ENCODE results near the gene HJV.
"Not testable (repeated sequence)": the region's sequence is repeated elsewhere in the genome, so short reads cannot be mapped to it uniquely, and the experiment has no call there.

The HJV gene

GRCh38 chr1:146021622-146022402 lies at the start of gene HJV:
Gene HJV (minus strand): TSS chr1:146021735. CDS start chr1:146020231, 1,504 bp downstream.
- no peak for DNase-seq (ENCODE audit: low read depth in 1 of 2, low spot score in 1 of 2)

DNA sequence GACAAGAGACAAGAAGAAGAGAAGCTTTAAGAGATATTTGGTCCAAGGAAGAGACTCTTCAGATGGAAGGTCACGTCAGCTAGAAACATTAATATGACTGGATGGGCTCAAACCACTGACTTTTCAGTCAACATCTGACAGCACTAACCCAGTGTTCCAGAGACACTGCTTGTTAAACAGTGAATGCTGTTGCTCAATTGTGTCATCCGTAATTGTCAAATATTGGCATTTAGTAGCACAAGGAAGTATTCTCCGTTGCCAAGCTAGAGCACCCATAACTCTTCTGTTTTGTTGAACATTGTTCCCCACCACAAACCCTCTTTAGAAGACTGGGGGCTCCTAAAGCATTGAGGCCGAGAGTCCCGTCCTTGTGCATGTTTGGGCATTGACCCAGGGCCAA lies 37.6 kb upstream of the HJV start:
- not testable (repeated sequence) for DNase-seq (ENCODE audit: low read depth in 1 of 2, low spot score in 1 of 2)

DNA sequence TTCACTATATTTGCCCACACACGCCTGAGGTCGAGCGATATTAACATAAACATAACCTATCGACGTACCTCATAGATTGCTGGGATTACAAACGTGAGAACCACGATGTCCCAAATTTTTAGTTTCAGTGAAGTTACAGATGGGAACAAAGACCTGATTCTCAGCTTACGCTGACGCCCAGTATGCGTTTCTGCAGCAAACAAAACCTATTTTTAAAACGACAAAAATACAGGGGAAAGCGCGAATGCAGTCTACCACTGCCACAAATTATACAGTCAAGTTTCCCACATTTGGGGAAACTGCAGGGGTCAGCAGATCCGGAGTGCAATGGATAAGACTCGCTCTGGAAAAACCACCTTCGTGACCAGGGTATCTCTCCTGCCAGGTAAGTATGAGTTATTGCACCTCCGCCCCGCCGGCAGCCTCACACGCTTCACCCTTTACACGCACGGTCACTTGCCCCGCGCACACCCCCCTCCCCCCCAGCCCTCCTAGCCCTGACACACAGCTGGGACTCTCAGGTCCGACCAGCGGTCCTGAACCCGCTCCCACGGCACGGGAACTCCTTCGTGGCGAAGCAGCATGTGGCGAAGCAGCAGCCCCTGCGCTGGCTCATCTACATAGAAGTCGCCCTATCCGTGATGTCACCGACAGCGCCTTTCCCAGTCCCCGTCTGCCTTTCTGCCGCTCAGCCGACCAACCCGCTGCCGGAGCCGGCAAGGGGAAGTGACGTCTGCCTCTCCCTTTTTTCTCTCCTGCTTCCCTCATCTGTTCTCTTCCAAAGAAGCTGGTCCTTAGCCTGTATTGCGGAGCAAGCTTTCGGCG lies 30.5 kb upstream of the HJV start:
- peak; percentile 31 to 69 for DNase-seq (ENCODE audit: low read depth in 1 of 2, low spot score in 1 of 2)

DNA sequence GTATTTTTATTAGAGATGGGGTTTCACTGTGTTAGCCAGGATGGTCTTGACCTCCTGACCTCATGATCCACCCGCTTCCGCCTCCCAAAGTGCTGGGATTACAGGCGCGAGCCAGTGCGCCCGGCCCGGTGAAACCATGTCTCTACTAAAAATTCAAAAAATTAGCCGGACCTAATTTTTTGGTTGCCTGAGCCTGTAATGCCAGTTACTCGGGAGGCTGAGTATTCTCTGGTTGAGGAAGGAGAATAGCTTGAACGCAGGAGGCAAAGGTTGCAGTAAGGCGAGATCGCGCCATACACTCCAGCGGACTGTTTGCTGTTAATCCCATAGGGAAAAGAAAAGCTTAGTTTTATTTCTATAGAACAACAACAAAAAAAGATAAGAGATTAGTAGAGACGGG lies 29.9 kb upstream of the HJV start:
- DNase-seq (ENCODE audit: low read depth in 1 of 2, low spot score in 1 of 2) = no peak

DNA sequence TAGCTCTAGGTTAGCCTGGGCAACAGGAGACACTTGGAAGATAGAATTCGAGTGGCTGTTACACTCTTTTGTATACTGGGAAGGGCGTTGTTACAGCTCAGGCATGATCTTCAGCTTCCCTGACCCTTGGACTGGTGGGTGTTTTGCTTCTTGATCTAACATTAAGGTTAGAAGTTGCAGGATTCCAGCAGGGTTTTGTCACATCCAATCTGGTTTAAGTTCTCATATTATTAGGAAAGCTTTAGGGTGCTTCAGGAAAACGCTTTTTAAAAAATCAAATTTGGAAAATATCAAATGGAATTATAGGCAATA lies 29.1 kb upstream of the HJV start:
- not testable (repeated sequence) for DNase-seq (ENCODE audit: low read depth in 1 of 2, low spot score in 1 of 2)

DNA sequence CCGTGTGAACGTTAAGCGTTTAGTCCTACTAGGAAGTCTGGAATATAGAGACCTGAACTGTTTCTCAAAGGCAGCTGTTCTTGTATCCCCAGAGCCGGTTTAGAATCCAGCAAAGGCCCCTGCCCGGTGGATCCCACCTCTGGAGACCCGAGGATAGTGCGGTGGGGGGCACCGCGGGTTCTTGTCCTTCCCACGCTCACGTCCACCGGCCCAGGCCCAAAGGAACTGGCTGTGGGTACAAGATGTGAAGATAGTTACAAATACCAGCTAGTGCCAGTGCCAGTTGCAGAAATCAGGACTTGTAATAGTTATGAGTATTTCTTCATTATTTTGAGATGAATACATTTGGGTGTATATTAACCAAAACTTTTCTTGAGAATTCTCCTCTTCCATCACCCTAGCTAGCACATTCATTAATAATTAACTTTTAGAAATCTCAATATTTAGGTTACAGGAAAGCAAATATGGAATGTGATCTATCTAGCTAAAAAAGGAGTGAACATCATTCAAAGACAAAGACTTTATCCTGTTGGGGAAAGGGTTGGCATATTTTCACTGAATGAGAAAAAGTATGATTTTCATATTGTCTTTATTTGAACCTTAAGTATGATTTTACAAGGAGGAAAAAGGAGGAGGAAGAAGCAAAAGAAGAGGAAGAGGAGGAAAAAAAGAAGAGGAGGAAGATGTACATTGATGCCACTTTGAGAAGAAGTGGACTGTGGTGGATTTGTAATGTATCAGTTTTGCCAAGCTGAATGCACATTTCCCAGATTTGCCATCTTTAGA lies 28.5 kb upstream of the HJV start:
- not testable (repeated sequence) for DNase-seq (ENCODE audit: low read depth in 1 of 2, low spot score in 1 of 2)

DNA sequence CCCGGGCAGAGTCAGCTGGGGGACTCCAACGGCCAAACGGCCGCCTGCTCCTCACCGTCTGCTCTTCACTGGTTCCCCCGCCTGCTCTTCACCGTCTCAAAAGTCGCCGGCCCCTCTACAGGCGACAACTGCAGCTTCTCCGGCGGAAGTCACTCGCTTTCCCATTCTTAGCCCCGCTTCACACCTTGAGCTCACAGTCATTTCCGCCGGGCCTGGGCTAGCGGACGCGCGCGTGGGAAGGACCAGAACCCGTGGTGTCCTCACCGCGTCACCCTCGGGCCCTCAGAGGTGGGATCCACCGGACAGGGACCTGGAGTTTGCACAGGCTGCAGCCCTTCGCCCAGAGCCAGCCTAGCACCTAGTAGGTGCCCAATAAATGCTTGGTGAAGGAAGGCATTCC lies 27.9 kb upstream of the HJV start:
- DNase-seq (ENCODE audit: low read depth in 1 of 2, low spot score in 1 of 2) = no peak

DNA sequence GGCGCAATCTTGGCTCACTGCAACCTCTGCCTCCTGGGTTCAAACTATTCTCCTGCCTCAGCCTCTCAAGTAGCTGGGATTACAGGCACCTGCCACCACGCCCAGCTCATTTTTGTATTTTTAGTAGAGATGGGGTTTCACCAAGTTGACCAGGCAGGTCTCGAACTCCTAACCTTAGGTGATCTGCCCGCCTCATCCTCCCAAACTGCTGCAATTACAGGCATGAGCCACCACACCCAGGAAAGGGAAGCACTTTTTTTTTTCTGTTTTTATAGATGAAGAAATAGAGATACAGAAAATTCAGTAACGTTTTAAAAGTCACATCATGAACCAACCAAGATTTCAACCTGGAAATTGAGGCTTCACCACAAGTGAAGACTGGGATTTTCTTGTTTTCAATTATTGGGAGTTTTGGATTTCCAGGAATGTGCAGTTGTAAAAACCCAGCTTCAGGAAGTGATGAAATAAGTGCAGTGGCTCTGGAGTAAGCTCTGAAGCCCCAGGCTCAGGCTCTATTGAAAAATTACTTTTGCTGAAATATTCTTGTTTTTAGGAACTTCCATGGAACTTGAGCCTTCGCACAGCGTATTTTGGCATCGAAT lies 27.1 kb upstream of the HJV start:
- DNase-seq (ENCODE audit: low read depth in 1 of 2, low spot score in 1 of 2) = not testable (repeated sequence)

- no peak for DNase-seq (ENCODE audit: low read depth in 1 of 2, low spot score in 1 of 2)
These were observed 25.1 kb upstream of the HJV start for GRCh38 chr1:146046664-146047063.

DNA sequence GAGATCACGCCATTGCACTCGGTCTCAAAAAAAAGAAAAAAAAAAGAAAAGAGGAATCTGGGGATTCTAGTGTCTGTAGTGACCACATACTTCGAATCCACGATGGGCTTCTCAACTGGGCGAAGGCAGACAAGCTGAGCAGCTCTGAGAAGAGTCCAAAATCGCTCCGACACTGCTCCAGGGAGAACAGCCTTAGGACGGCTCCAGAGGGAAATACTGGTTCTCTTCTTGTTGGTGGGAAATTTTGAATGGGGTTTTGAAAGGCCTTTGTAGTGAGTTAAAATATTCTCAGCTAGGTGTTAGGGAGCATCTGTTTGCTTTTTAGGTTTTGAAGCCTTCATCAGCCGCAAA lies 18.3 kb upstream of the HJV start:
- no peak for DNase-seq (ENCODE audit: low read depth in 1 of 2, low spot score in 1 of 2)

GRCh38 chr1:146036965-146037646 lies 15.6 kb upstream of the HJV start:
- peak; percentile 33 to 48 for DNase-seq (ENCODE audit: low read depth in 1 of 2, low spot score in 1 of 2)

DNA sequence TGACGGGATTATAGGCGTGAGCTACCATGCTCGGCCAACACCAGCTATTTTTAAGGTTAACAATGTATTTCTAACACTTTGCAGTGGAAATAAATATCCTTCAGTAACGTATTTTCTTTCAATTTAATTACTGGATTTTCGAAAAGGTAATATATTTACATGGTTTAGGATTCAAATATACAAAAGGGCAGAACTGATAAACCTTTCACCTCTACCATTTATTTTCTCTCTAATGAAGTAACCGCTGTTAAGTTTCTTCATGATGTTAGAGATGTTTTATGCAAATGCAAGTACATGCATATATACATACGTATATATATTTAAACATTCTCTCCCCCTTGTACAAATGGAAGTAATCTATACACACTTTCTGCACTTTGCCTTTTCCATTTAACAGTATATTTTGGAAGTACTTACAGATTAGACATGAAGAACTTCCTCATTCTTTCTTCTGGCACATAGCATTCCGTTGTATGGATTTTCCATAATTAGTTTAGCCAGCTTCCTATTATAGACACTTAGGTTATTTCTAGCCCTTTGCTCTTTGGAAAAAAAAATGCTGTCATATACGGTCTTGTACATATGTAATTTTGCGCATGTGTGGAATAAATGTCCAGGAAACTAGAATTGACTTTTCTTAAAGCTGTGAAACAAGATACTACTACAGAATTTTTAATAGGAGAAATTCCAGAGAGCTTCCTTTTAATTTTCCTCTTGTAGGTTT lies 14.9 kb upstream of the HJV start:
- DNase-seq (ENCODE audit: low read depth in 1 of 2, low spot score in 1 of 2) = no peak

DNA sequence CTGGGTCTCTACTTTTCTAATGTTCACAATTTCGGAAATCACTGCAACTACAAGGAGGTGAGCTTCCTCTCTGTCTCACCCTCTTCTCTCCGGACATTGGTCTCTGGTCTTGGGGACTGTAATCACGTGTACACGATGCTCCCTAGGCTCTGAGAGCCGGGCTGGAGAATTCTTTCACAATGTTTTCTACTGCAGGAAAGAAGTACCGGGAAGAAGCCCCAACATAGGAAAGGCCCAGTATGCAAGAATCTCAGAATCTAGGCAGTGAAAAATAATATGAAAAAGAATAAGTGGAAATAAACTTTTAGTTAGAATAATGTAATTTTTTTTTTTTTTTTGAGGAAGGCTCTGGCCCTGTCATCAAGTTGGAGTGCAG lies 13.5 kb upstream of the HJV start:
- DNase-seq (ENCODE audit: low read depth in 1 of 2, low spot score in 1 of 2) = no peak

- no peak for DNase-seq (ENCODE audit: low read depth in 1 of 2, low spot score in 1 of 2)
These were observed 11.2 kb upstream of the HJV start for GRCh38 chr1:146032631-146033219.

GRCh38 chr1:146031476-146031875 lies 9.9 kb upstream of the HJV start:
- no peak for DNase-seq (ENCODE audit: low read depth in 1 of 2, low spot score in 1 of 2)

GRCh38 chr1:146029117-146029516 lies 7.6 kb upstream of the HJV start:
- no peak for DNase-seq (ENCODE audit: low read depth in 1 of 2, low spot score in 1 of 2)

- not testable (repeated sequence) for DNase-seq (ENCODE audit: low read depth in 1 of 2, low spot score in 1 of 2)
These were observed 5.1 kb upstream of the HJV start for GRCh38 chr1:146026650-146027049.

DNA sequence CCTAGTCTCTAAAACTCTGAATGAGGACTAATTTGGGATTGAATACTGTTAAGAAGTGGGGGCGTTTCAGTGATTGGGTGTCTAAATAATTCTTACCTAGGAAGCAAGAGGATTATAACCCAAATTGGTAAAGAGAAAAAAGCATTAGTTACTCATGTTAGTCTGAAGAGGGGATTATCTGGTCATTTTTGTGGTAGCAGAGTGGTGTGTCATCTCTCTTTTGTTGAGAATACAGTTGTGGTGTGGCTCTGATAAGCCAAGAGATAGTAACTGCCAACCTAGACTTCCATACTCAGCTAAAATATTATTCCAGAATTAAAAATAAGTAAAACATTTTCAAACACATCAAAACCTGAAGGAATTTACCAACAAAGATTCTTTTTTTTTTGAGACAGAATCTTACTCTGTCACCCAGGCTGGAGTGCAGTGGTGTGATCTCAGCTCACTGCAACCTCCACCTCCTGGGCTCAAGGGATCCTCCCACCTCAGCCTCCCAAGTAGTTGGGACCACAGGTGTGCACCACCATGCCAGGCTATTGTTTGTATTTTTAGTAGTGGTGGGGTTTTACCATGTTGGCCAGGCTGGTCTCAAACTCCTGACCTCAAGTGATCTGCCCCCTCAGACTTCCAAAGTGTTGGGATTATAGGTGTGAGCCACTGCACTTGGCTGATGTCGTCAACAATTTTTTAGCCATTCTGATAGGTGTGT lies 4.4 kb upstream of the HJV start:
- not testable (repeated sequence) for DNase-seq (ENCODE audit: low read depth in 1 of 2, low spot score in 1 of 2)

DNA sequence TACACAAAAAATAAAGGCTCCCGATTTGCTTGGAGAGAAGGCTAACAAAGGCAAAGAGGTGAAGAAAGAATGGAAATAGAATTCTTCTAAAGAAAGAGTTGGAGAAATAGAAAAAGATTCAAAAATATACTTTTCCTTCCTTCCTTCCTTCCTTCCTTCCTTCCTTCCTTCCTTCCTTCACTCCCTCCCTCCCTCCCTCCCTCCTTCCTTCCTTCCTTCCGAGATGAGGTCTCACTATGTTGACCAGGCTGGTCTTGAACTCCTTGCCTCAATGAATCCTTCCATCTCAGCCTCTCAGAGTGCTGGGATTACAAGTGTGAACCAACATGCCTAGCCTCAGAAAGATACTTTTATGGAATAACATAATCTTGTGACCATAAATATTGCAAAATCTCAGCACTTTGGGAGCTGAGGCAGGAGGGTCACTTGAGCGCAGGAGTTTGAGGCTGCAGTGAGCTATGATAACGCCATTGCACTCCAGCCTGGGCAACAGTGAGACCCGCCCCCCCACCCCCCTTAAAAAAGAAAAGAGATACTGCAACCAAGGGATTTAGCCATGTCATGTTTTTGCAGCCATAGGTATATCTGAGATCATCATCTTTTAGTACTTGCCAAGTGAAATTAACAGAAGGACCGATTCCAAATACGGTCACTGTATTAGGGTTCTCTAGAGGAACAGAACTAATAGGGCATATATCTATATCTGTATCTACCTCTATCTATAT lies 1.0 kb upstream of the HJV start:
- no peak for DNase-seq (ENCODE audit: low read depth in 1 of 2, low spot score in 1 of 2)

Data from activated T-helper 1 cell treated with anti-CD3 and anti-CD28 coated beads, Interleukin-2, amount 50 U/mL, for 16 hours (primary cell).